ENCODE data around the gene EHMT1.

DNA sequence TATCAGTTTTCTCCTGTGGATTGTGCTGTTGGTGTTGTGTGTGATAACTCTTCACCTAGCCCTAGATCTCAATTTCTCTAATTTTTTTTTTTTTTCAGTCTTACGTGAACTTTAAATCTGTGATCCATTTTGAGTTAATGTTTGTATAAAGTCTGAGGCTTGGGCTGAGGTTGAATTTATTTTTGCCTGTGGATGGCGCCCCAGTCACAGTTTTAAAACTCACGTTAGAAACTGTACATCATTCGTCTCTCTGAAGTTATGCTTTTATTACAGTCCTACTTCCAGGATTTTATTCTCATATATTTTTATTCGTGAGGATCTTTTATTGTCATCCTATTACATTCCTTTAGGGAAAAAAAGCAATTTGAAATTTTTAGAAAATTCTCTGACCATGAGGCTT, 103.1 kb downstream of the EHMT1 start:
- TF ChIP-seq, protein P1, sequence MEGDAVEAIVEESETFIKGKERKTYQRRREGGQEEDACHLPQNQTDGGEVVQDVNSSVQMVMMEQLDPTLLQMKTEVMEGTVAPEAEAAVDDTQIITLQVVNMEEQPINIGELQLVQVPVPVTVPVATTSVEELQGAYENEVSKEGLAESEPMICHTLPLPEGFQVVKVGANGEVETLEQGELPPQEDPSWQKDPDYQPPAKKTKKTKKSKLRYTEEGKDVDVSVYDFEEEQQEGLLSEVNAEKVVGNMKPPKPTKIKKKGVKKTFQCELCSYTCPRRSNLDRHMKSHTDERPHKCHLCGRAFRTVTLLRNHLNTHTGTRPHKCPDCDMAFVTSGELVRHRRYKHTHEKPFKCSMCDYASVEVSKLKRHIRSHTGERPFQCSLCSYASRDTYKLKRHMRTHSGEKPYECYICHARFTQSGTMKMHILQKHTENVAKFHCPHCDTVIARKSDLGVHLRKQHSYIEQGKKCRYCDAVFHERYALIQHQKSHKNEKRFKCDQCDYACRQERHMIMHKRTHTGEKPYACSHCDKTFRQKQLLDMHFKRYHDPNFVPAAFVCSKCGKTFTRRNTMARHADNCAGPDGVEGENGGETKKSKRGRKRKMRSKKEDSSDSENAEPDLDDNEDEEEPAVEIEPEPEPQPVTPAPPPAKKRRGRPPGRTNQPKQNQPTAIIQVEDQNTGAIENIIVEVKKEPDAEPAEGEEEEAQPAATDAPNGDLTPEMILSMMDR (IDR thresholded peaks at IDR 0.05; ENCODE audit: insufficient read depth, low read length) = no peak
- no peak for TF ChIP-seq GABPA (IDR thresholded peaks at IDR 0.05; ENCODE audit: low read depth)
- TF ChIP-seq POLR2AphosphoS5 (IDR thresholded peaks at IDR 0.05; ENCODE audit: low read depth) = no peak
- TF ChIP-seq, protein P2, sequence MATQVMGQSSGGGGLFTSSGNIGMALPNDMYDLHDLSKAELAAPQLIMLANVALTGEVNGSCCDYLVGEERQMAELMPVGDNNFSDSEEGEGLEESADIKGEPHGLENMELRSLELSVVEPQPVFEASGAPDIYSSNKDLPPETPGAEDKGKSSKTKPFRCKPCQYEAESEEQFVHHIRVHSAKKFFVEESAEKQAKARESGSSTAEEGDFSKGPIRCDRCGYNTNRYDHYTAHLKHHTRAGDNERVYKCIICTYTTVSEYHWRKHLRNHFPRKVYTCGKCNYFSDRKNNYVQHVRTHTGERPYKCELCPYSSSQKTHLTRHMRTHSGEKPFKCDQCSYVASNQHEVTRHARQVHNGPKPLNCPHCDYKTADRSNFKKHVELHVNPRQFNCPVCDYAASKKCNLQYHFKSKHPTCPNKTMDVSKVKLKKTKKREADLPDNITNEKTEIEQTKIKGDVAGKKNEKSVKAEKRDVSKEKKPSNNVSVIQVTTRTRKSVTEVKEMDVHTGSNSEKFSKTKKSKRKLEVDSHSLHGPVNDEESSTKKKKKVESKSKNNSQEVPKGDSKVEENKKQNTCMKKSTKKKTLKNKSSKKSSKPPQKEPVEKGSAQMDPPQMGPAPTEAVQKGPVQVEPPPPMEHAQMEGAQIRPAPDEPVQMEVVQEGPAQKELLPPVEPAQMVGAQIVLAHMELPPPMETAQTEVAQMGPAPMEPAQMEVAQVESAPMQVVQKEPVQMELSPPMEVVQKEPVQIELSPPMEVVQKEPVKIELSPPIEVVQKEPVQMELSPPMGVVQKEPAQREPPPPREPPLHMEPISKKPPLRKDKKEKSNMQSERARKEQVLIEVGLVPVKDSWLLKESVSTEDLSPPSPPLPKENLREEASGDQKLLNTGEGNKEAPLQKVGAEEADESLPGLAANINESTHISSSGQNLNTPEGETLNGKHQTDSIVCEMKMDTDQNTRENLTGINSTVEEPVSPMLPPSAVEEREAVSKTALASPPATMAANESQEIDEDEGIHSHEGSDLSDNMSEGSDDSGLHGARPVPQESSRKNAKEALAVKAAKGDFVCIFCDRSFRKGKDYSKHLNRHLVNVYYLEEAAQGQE (IDR thresholded peaks at IDR 0.05; ENCODE audit: insufficient replicate concordance, low read depth) = no peak
- TF ChIP-seq SPI1 (IDR thresholded peaks at IDR 0.05; ENCODE audit: borderline replicate concordance, low read depth) = no peak
